ENCODE measurements around the gene FRG1.
"Not testable (repeated sequence)": the region's sequence is repeated elsewhere in the genome, so short reads cannot be mapped to it uniquely, and the experiment has no call there.

The FRG1 gene

GRCh38 chr4:189989941-189990340 is 49.3 kb downstream of the FRG1 start:
- not testable (repeated sequence) for H3K27me3 ChIP-seq (ENCODE audit: control insufficient read depth, insufficient read depth, low read length)

More at GRCh38 chr4:189989941-189990340, 49.3 kb downstream of the FRG1 start:
- H3K36me3 ChIP-seq (ENCODE audit: control insufficient read depth, insufficient read depth, low read length); H3K9me3 ChIP-seq (ENCODE audit: control insufficient read depth, insufficient read depth, low read length); H3K4me1 ChIP-seq (ENCODE audit: control insufficient read depth, insufficient read depth, low read length); H3K4me3 ChIP-seq (ENCODE audit: low read depth, low read length); H3K9ac ChIP-seq (ENCODE audit: low read depth, low read length): not testable (repeated sequence)
